Pancreas (tissue), 10 donors: ENCODE data around the gene DNMBP. TPM values are rescaled to one million over a fixed set of nuclear protein-coding genes. Genes with fewer than 3 reads are reported as not detected.
"Not testable (repeated sequence)": the region's sequence is repeated elsewhere in the genome, so short reads cannot be mapped to it uniquely, and the experiment has no call there.

Experiments used
- ATAC-seq, 4 donors: fragments of 200-7000 bp; cut with Tn5 transposase; one replicate each; pipeline versions ENCODE4 v1.8.0 to v1.9.1; 2020; ENCODE audit warnings: mild to moderate bottlenecking in 4 of 4, moderate library complexity in 4 of 4
- DNase-seq, 6 donors: peaks; one replicate each; pipeline ENCODE4 v3.0.0-alpha.2; 2020
- FAIRE-seq: peaks from 2 replicates; lab custom pipeline; 2012; peaks lifted over from hg19 to GRCh38; lab: Jason Lieb, UNC
- H3K27ac ChIP-seq, 4 donors: fragments of 200-600 bp; sonication (generic); 1 replicate in 3 of 4; 2 replicates in 1 of 4; pipeline versions ENCODE4 v1.5.0 to v1.8.0; 2020
- H3K27me3 ChIP-seq, 4 donors: fragments of 200-600 bp; one replicate each; pipeline ENCODE4 v1.8.0; 2021
- H3K36me3 ChIP-seq, 3 donors: fragments of 200-600 bp; sonication (generic) in 1 of 3; one replicate each; pipeline versions ENCODE4 v1.5.0 to v1.8.0; 2020 to 2021
- H3K4me1 ChIP-seq, 3 donors: fragments of 200-600 bp; one replicate each; pipeline ENCODE4 v1.8.0; 2021
- H3K4me3 ChIP-seq, 4 donors: fragments of 200-600 bp; sonication (generic) in 2 of 4; one replicate each; pipeline versions ENCODE4 v1.5.0 to v1.8.0; 2020 to 2021
- H3K9me3 ChIP-seq, 4 donors: fragments of 200-600 bp; one replicate each; pipeline ENCODE4 v1.8.0; 2021
- CTCF ChIP-seq, 4 donors: fragments of 200-600 bp; sonication (generic) in 3 of 4; IDR thresholded peaks; one replicate each; pipeline versions ENCODE4 v1.5.0 to v1.8.0; 2021; ENCODE audit warnings: antibody characterized with exemption in 4 of 4
- WGBS, 2 donors: extraction: QIAGEN DNeasy Blood & Tissue Kit; methylation state at CpG; one replicate each; pipeline ENCODE4 v1.1.7; 2013; 5-methylcytosine and 5-hydroxymethylcytosine counted together
- intact Hi-C, 3 donors: fragments of 100-400 bp; cut with DNase I; formaldehyde crosslinking; loops; one replicate each; pipeline versions ENCODE4 v1.11.1 to v1.14.2; 2022
- polyA plus RNA-seq, 2 donors: library from polyadenylated mRNA; stranded (reverse); fragments of 200-250 nt; gene quantifications; one replicate each; pipeline ENCODE4 v1.2.3, GENCODE V29; 2013
- total RNA-seq, 6 donors: library from RNA; stranded (reverse); fragmentation: NEBNext Ultra II Directional in 4 of 6; extraction: Animal tissue kit (Norgen Biotek cat#: 25700) in 4 of 6; gene quantifications; one replicate each; pipeline versions ENCODE4 v1.2.1 to v1.2.4, GENCODE V29; 2021 to 2023
- donor health status: healthy with polysubstance abuse.
- donor health status: DM: no; HTN: no; CAD: no; lungs with moderate emphysema.
- donor health status: DM: no; HTN: no; CAD: no.
- donor health status: control.
- donor health status: control.
- donor health status: Bipolar disorder and iron deficiency.
- donor health status: DM: yes; HTN: yes; CAD: no.
- donor health status: DM: no; HTN: no; CAD: no.
- donor health status: DM: no; HTN: no; CAD: no.
- donor health status: DM: yes; HTN: yes; CAD: no.

DNMBP gene
- total and polyA plus RNA-seq, 8 donors, result 8.9 to 17.9 (median 11.2) TPM

DNA sequence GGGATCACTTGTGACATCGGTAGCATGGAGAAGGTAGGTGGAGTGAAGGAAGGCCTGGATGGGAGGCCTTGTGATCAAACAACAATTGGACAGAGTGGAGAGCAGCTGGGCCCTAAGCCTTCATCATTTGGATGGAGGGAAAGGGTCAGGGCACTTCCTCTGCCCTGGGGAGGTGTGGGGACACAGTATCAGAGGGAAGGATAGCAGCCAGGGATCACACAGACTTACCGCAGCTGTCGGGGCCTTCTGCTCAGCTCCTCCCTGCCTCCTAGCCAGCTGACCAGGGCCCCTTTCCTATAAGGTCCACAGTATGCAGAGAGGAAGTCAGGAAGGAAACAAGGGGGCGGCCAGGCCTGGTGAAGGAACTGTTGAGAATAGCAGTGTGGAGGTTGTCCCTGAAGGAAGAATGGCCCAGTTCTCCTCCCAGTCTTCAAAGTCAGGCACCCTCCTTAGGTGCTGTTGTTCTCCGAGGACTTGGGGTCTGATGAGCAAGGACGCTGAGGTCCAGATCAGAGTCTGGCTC is 165.3 kb downstream of the DNMBP start:
- ATAC-seq (no peak), FAIRE-seq (no peak), DNase-seq (no peak)
- no peaks in the 10 kb centered on the region for H3K27me3 ChIP-seq
- no peaks in the 10 kb centered on the region for H3K9me3 ChIP-seq
- H3K27ac ChIP-seq, result no peak overlapping the region
- intact Hi-C loops, result loop anchor here in 1 of 3 donors (10.0 kb wide), 1 partner anchor 200 kb away; no protein-coding TSS in a partner anchor
- 78 to 80% methylated on average over 6 of the region's 6 CpGs for WGBS, 2 donors
- no peaks in the 10 kb centered on the region for H3K36me3 ChIP-seq
- peaks cover 0 to 2% (median 0%) of the 10 kb centered on the region in 3 donors for H3K4me1 ChIP-seq
- no peak for TF ChIP-seq CTCF (IDR thresholded peaks at IDR 0.05)
- no peak overlapping the region for H3K4me3 ChIP-seq

DNA sequence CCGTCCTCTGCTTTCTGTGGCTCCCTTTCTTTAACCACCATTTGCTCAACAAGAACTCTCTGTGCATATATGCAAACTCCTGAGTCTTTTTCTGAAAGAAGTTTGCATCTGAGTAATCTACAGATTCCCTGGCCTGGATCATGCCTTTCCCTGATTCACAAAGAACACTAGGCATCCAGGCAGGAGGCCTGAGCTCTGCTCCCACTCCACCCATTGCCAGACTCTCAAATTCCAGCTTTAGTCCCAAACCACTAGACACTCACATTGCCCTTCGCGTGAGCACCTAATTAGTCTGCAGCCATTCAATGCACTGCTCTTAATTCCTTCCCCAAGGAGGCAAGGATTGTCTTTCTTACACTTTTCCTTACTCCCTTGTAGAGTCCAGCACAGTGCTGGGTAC is 166.4 kb downstream of the DNMBP start:
- Histone ChIP-seq H3K27ac (no peak overlapping the region), H3K27me3 (no peaks in the 10 kb centered on the region), H3K9me3 (no peaks in the 10 kb centered on the region), H3K4me1 (peaks cover 0 to 2% (median 0%) of the 10 kb centered on the region in 3 donors), H3K4me3 (no peak overlapping the region), H3K36me3 (no peaks in the 10 kb centered on the region)
- DNase-seq, result no peak
- no peak for TF ChIP-seq CTCF (IDR thresholded peaks at IDR 0.05)
- no peak for FAIRE-seq
- no peak for ATAC-seq
- WGBS, 2 donors, result 81 to 82% methylated on average over 3 of the region's 3 CpGs
- intact Hi-C loops, result loop anchor here in 1 of 3 donors (10.0 kb wide), 1 partner anchor 201 kb away; no protein-coding TSS in a partner anchor

- 81 to 86% methylated on average over 7 of the region's 7 CpGs for WGBS, 2 donors
- Histone ChIP-seq H3K36me3 (no peaks in the 10 kb centered on the region), H3K4me3 (no peak overlapping the region), H3K9me3 (no peaks in the 10 kb centered on the region), H3K27me3 (no peaks in the 10 kb centered on the region), H3K4me1 (peaks cover 0 to 2% (median 0%) of the 10 kb centered on the region in 3 donors), H3K27ac (no peak overlapping the region)
- no peak for FAIRE-seq
- no peak for TF ChIP-seq CTCF (IDR thresholded peaks at IDR 0.05)
- no peak for DNase-seq
- intact Hi-C loops, result loop anchor here in 1 of 3 donors (10.0 kb wide), 1 partner anchor 203 kb away; no protein-coding TSS in a partner anchor
- ATAC-seq, result no peak
These were observed 168.0 kb downstream of the DNMBP start for GRCh38 chr10:99841746-99842145.

- H3K4me1 ChIP-seq, H3K9me3 ChIP-seq, H3K27ac ChIP-seq, H3K27me3 ChIP-seq, ATAC-seq, H3K4me3 ChIP-seq, H3K36me3 ChIP-seq, FAIRE-seq, DNase-seq: not testable (repeated sequence)
- intact Hi-C loops, result loop anchor here in 1 of 3 donors (10.0 kb wide), 1 partner anchor 204 kb away; no protein-coding TSS in a partner anchor
- WGBS, 2 donors, result 79% methylated on average over 2 of the region's 2 CpGs
These were observed 168.9 kb downstream of the DNMBP start for GRCh38 chr10:99840859-99841258.

DNA sequence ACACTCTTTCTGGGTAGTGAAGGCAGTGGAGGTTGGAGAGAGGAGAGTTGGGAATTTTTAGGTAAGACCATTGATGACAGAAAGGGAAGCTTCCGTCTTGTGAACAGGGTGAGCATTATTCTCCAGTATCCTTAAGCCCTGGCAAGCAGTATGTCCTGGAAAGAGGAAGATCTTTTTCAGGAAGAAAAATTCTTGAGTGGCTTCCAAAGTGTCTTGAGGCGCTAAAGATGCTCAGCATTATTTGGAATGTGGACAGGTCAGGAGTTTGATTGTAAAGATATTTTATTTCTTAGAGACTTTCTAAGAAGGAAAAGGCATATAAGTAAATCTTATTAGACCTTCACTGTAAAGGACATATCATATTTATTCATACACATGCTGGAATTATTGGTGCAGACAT is 173.0 kb downstream of the DNMBP start:
- Histone ChIP-seq H3K4me1 (no peaks in the 10 kb centered on the region), H3K4me3 (no peak overlapping the region), H3K9me3 (no peaks in the 10 kb centered on the region), H3K36me3 (no peaks in the 10 kb centered on the region), H3K27ac (no peak overlapping the region), H3K27me3 (no peaks in the 10 kb centered on the region)
- intact Hi-C loops, result no loop called here
- WGBS, 2 donors, result 87 to 96% methylated on average over 2 of the region's 2 CpGs
- FAIRE-seq (no peak), ATAC-seq (no peak), DNase-seq (no peak)
- TF ChIP-seq CTCF (IDR thresholded peaks at IDR 0.05), result no peak
